ENCODE results near the gene EVPL.
"Not testable (repeated sequence)": the region's sequence is repeated elsewhere in the genome, so short reads cannot be mapped to it uniquely, and the experiment has no call there.

The EVPL gene

GRCh38 chr17:76048025-76048605, 21.0 kb upstream of the EVPL start:
- DNase-seq: no peak

- DNase-seq: no peak
Measured at GRCh38 chr17:76046064-76046463, 19.0 kb upstream of the EVPL start.

GRCh38 chr17:76044475-76045007, 17.4 kb upstream of the EVPL start:
- DNase-seq: not testable (repeated sequence)

DNA sequence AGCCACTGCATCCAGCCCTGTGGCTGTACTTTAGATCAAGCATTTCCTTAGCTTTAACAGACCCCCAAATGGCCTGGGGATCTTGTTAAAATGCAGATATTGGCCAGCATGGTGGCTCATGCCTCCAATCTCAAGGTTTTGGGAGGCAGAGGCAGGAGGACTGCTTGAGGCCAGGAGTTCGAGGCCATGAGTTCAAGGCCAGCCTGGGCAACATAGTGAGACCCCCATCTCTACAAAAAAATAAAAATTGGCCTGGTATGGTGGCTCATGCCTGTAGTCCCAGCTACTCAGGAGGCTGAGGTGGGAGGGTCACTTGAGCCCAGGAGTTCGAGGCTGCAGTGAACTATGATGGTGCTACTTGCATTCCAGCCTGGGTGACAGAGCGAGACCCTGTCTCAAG, 15.8 kb upstream of the EVPL start:
- not testable (repeated sequence) for DNase-seq

DNA sequence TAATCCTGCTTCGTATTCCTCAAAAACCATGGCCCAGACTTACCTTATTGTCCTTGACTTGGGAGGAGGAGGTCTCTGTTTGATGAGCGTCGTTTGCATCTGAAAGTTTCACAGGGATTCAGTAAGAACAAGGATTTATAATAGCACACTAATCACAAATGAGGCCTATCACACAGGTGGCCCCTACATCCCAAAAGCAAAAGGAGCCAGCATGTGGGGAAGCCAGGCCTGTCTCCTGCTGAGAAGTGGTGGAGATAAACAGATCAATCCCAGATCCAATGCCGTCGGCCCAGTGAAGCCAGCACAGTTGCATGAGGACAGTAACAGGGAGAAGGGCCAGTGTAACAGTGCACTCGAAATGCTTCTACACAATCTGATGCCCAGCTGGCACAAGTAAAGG, 13.3 kb upstream of the EVPL start:
- DNase-seq: no peak

DNA sequence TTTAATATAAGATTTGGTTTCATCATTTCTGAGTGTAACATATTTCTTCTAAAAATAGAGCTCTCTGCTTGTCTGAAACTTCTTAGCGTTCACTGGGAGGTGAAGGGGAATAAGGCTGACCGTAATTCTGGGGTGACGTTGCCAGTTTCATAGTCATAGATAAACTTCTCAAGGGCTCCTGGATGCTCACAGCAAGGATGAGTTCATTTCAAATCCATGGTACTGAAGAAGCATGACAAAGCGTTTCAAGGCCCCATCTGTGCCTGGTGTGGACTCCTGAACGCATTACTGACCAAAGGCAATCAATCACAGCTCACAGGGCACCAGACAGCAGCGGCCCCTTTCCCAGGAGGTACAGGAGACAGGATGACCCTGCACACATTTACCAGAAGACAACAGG, 12.0 kb upstream of the EVPL start:
- no peak for DNase-seq

DNA sequence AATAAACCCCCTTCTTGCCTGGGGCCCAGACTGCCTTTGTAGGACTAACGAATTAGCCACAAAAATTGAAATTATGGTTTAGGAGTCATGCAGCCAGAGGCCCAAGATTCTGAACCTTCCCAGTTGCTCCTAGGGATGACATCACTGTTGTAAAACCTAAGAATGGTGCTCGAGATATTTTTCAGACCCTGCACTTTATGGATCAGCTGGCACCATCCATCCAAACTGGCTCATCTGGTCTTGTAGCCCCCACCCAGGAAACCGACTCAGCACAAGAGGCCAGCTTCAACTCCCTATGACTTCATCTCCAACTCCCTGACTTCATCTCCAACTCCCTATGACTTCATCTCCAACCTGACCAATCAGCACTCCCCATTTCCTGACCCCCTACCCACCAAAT, 10.9 kb upstream of the EVPL start:
- DNase-seq: no peak

DNA sequence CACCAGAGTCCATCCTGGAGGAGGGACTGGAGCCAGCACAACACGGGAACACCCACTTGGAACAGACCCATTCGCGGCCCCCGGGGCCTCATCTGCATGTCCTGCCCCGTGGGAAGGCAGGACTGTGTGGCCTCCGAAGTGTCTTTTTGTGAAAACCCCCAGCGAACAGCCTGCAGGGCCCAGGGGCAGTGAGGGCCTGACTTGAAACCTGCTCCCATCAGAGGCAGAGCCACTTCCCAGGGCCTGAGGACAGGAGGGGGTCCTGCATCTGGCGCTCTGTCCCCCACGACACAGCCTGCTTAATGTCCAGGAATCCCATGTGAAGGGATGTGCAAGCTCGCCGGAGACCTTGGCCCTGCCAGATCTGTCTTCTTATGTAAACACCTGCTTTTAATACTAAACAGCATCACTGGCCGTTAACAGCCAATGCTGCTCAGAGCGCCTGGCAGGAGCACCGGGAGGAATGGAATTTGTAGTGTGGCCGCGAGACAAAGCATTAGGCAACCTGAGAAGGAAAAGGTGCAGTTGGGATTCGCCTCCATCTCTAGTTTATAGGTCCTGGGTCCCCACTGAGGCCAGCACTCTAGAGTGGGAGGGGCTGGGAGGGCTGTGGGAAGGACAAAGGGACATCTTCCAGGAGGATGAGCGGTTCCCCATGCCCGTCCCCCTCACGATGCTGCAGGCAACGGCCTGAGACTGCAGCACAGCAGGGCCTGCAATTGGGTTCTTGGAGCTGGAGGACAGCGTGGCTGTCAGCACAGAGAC, 9.6 kb upstream of the EVPL start:
- DNase-seq: no peak

DNA sequence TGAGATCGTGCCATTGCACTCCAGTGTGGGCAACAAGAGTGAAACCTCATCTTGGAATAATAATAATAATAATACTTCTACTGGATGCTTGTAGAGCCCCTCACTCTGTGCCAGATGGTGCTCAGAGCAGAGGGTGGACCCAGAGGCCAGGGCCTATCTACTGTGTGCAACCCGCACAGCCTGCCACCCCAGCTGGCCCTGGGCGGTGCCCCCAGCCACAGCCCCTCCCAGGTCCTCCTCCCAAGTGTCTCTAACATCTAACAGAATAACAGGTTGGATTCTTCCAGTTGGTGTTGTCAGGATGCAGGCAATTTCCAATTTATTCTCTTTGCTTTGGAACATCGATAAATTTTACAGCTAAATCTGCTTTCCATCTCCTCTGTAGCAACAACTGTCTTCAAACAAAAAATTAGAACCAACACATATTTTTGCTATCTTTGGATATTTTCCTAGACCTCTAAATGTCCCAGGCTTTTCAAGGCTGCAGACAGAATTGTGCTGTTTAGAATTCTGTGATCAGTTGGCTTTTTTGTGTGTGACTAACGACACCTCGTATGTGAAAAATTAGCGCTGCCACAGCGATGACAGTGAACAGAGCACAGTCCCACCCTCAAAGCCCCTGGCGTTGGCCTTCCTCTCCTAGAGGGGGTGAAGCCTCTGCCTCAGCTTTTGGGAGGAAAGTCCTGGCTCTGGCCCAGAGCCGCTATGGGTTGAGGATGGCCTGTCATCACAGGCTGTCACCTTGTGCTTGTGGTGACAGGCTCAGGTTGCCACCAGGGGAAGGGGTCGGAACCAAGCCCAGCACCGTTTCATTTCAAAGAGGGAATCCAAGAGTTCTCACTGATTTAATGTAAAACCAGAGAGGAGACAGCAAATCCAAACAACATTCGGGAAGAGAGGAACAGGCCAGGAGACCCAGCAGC, 7.6 kb upstream of the EVPL start:
- DNase-seq: no peak

DNA sequence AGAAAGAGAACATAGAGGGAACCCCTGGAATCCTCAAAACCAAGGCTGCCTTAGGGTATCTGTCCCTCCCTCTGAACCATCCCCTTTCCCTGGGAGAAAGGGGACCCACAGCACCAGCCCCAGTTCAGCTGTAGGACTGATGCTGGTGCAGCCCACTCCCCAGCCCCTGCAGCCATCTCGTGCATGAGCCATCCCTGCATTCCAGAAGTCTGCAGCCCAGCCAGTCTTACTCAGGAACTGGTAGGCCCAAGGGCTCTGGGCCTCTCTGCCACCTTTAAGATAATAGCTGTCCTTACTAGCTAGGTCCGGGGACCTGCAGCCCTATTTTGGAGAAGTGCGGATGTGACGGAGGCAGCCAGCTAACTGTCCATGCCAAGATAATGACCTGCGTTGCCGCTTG, 6.0 kb upstream of the EVPL start:
- no peak for DNase-seq

GRCh38 chr17:76032780-76033108, 5.6 kb upstream of the EVPL start:
- no peak for DNase-seq

DNA sequence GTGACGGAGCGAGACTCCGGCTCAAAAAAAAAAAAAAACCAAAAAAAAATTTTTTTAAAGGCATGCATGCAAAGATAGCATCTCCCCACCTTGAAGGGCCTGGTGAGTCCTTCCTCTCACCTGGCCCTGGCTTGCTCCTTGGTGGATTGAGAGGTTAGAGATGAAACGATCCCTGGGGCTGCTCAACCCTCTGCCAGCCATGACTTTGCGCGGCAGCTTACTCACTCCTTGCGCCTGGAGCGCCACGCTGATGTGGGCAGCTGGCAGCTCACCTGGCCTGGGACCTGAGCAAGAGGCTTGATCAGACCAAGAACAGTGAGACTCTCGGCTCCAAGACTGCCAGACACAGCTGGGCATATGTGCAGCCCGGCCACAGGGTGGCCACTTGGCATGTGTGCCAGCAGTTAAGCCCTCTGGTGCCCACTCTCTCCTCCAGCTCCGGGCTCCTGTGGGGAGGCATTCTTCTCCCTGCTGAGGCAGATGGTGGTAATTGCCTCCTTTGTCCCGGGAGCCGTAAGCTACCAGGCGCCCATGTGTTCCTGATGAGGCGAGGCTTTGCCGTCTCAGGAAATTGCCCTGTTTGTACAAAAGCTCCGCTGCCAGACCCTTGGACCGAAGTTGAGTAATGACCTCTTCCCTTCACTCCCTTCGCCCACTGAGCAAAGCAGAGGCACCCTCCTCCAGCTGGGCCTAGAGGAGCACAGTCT, 5.1 kb upstream of the EVPL start:
- DNase-seq: no peak

- DNase-seq: no peak
Measured at GRCh38 chr17:76026714-76027158, 370 bp downstream of the EVPL start.

DNA sequence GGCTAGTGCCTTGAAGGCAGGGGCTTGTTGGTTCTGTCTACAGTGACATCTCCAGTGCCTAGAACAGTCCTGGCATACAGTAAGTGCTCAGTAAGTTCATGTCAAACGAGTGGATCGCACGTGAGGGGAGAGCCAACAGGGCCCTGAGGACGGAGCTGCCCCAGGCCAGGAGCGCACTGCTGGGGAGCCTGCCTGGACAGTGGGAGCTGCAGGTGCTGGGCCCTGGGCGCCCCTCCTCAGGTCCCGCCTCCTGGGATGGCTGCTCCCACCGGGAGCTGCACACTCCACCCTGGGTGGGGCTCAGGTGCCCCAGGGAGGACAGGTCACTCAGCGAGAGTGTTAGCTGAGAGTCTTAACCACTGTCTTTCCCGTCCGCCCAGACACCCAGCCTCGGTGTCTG, 1.8 kb downstream of the EVPL start:
- no peak for DNase-seq

DNA sequence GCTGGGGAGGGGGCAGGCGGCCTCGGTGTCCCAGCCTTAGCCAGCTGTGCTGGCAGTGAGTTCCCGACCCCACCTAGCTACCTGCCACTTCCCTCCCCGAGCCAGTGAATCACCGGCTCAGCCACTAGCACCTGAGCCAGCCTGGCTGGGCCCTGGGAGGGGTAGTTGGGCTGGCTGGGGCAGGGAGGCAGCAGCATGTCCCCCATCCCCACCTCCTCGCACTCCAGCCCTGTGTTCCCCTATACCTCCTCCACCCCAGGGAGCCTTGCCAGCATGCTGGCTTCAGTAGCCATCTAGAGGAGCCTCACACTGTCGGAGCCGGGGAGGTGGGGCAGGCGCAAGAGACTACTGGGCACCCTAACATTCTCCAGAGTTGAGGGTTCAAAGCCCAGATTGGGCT, 2.8 kb downstream of the EVPL start:
- DNase-seq: no peak

- no peak for DNase-seq
Measured at GRCh38 chr17:76023900-76024237, 3.2 kb downstream of the EVPL start.

- no peak for DNase-seq
Measured at GRCh38 chr17:76022973-76023899, 3.9 kb downstream of the EVPL start.

GRCh38 chr17:76022285-76022684, 4.8 kb downstream of the EVPL start:
- DNase-seq: no peak

- no peak for DNase-seq
Measured at GRCh38 chr17:76019833-76020467, 7.2 kb downstream of the EVPL start.

GRCh38 chr17:76018801-76019200, 8.3 kb downstream of the EVPL start:
- no peak for DNase-seq

GRCh38 chr17:76018340-76018680, 8.8 kb downstream of the EVPL start:
- DNase-seq: no peak
